Type B pancreatic cell (in vitro differentiated cells): Measurements from ENCODE around the gene KBTBD7. TPM values are rescaled to one million over a fixed set of nuclear protein-coding genes. Genes with fewer than 3 reads are reported as not detected.

Experiments
- DNase-seq: peaks from one replicate; pipeline ENCODE4 v3.0.0; 2021; ENCODE audit warnings: mixed read lengths; ENCODE audit not compliant: unreplicated experiment; ENCODE audit errors: extremely low spot score
- H3K27ac Mint-ChIP-seq: 2 replicates; pipeline ENCODE4 v1.8.0; 2021; ENCODE audit warnings: mild to moderate bottlenecking, mixed read lengths
- H3K27me3 Mint-ChIP-seq: 2 replicates; pipeline ENCODE4 v1.8.0; 2021; ENCODE audit warnings: mixed read lengths
- H3K36me3 Mint-ChIP-seq: 2 replicates; pipeline ENCODE4 v1.8.0; 2021; ENCODE audit warnings: mixed read lengths
- H3K4me1 Mint-ChIP-seq: one replicate; pipeline ENCODE4 v1.8.0; 2021; ENCODE audit warnings: mixed read lengths; ENCODE audit not compliant: unreplicated experiment
- H3K4me3 Mint-ChIP-seq: 2 replicates; pipeline ENCODE4 v1.8.0; 2021; ENCODE audit warnings: mild to moderate bottlenecking, mixed read lengths
- H3K9me3 Mint-ChIP-seq: 2 replicates; pipeline ENCODE4 v1.8.0; 2021; ENCODE audit warnings: mixed read lengths
- total RNA-seq: library from RNA; stranded (reverse); gene quantifications from 2 replicates; pipeline ENCODE4 v1.2.1, GENCODE V29; 2021; ENCODE audit warnings: low replicate concordance
- TF ChIP-seq, protein P1 (sequence below): fragments of 200-600 bp; sonication (generic); conservative IDR thresholded peaks from 2 replicates; pipeline ENCODE4 v1.5.0; 2021; ENCODE audit warnings: antibody characterized with exemption, mild to moderate bottlenecking

KBTBD7 gene
- total RNA-seq, 1 donor from 2014 or later = 13.8 TPM

DNA sequence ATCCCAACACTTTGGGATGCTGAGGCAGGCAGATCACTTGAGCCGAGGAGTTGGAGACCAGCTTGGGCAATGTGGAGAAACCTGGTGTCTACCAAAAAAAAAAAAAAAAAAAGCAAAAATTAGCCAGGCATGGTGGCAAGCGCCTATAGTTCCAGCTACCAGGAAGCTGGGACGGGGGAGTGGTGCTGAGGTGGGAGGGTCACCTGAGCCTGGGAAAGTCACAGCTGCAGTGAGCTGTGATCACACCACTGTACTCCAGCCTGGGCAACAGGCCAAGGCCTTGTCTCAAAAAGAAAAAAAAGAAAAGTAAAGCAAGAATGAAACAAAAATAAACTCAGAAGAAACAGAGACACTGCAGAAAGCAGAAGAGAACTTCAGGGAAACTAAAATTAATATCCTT, 37.4 kb upstream of the KBTBD7 start:
- Mint-ChIP-seq H3K36me3 (peaks cover 19% of the 10 kb centered on the region), H3K4me3 (no peak overlapping the region), H3K9me3 (no peaks in the 10 kb centered on the region), H3K27me3 (no peaks in the 10 kb centered on the region), H3K4me1 (peaks cover 8% of the 10 kb centered on the region), H3K27ac (no peak overlapping the region)
- TF ChIP-seq, protein P1, sequence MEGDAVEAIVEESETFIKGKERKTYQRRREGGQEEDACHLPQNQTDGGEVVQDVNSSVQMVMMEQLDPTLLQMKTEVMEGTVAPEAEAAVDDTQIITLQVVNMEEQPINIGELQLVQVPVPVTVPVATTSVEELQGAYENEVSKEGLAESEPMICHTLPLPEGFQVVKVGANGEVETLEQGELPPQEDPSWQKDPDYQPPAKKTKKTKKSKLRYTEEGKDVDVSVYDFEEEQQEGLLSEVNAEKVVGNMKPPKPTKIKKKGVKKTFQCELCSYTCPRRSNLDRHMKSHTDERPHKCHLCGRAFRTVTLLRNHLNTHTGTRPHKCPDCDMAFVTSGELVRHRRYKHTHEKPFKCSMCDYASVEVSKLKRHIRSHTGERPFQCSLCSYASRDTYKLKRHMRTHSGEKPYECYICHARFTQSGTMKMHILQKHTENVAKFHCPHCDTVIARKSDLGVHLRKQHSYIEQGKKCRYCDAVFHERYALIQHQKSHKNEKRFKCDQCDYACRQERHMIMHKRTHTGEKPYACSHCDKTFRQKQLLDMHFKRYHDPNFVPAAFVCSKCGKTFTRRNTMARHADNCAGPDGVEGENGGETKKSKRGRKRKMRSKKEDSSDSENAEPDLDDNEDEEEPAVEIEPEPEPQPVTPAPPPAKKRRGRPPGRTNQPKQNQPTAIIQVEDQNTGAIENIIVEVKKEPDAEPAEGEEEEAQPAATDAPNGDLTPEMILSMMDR = no peak
- DNase-seq = no peak

- Mint-ChIP-seq H3K9me3 (no peaks in the 10 kb centered on the region), H3K4me3 (no peak overlapping the region), H3K4me1 (peaks cover 8% of the 10 kb centered on the region), H3K27ac (no peak overlapping the region), H3K36me3 (peaks cover 19% of the 10 kb centered on the region), H3K27me3 (no peaks in the 10 kb centered on the region)
- TF ChIP-seq, protein P1 = no peak
- DNase-seq = no peak
These were observed 36.8 kb upstream of the KBTBD7 start for GRCh38 chr13:41231025-41231677.

- H3K36me3 Mint-ChIP-seq = peaks cover 19% of the 10 kb centered on the region
- no peak overlapping the region for H3K27ac Mint-ChIP-seq
- H3K4me1 Mint-ChIP-seq = peaks cover 8% of the 10 kb centered on the region
- H3K27me3 Mint-ChIP-seq = no peaks in the 10 kb centered on the region
- no peaks in the 10 kb centered on the region for H3K9me3 Mint-ChIP-seq
- no peak for DNase-seq
- TF ChIP-seq, protein P1 = no peak
- no peak overlapping the region for H3K4me3 Mint-ChIP-seq
These were observed 35.0 kb upstream of the KBTBD7 start for GRCh38 chr13:41229356-41229755.

GRCh38 chr13:41224113-41225110, 30.0 kb upstream of the KBTBD7 start:
- no peaks in the 10 kb centered on the region for H3K4me1 Mint-ChIP-seq
- no peak overlapping the region for H3K4me3 Mint-ChIP-seq
- peaks cover 15% of the 10 kb centered on the region for H3K36me3 Mint-ChIP-seq
- DNase-seq = no peak
- H3K27me3 Mint-ChIP-seq = no peaks in the 10 kb centered on the region
- no peaks in the 10 kb centered on the region for H3K9me3 Mint-ChIP-seq
- no peak overlapping the region for H3K27ac Mint-ChIP-seq
- TF ChIP-seq, protein P1 = no peak

- no peak for DNase-seq
- Mint-ChIP-seq H3K4me3 (no peak overlapping the region), H3K27me3 (no peaks in the 10 kb centered on the region), H3K4me1 (no peaks in the 10 kb centered on the region), H3K36me3 (peaks cover 11% of the 10 kb centered on the region), H3K9me3 (no peaks in the 10 kb centered on the region), H3K27ac (no peak overlapping the region)
- TF ChIP-seq, protein P1 = peak; percentile 84
These were observed 28.0 kb upstream of the KBTBD7 start for GRCh38 chr13:41222259-41222852.
